Chondrocyte (in vitro differentiated cells): Measurements from ENCODE around the gene CD9. TPM values are rescaled to one million over a fixed set of nuclear protein-coding genes. Genes with fewer than 3 reads are reported as not detected.

Source experiments
- DNase-seq: peaks from one replicate; pipeline ENCODE4 v3.0.0; 2021; ENCODE audit warnings: mixed read lengths, low spot score
- H3K27ac Mint-ChIP-seq: one replicate; pipeline ENCODE4 v1.8.0; 2021; ENCODE audit warnings: mild to moderate bottlenecking, moderate library complexity, mixed read lengths; ENCODE audit not compliant: unreplicated experiment
- H3K27me3 Mint-ChIP-seq: 2 replicates; pipeline ENCODE4 v1.8.0; 2021; ENCODE audit warnings: low read depth, mixed read lengths
- H3K36me3 Mint-ChIP-seq: 2 replicates; pipeline ENCODE4 v1.8.0; 2021; ENCODE audit warnings: low read depth, mixed read lengths
- H3K4me1 Mint-ChIP-seq: 2 replicates; pipeline ENCODE4 v1.8.0; 2021; ENCODE audit warnings: low read depth, mild to moderate bottlenecking, mixed read lengths
- H3K4me3 Mint-ChIP-seq: one replicate; pipeline ENCODE4 v1.8.0; 2021; ENCODE audit warnings: mild to moderate bottlenecking, moderate library complexity, mixed read lengths; ENCODE audit not compliant: unreplicated experiment
- H3K9me3 Mint-ChIP-seq: 2 replicates; pipeline ENCODE4 v1.8.0; 2021; ENCODE audit warnings: low read depth, mixed read lengths
- CTCF ChIP-seq: fragments of 200-600 bp; sonication (generic); IDR thresholded peaks from 2 replicates; pipeline ENCODE4 v1.5.0; 2021; ENCODE audit warnings: antibody characterized with exemption, mild to moderate bottlenecking, moderate library complexity
- total RNA-seq: library from RNA; stranded (reverse); gene quantifications from 3 replicates; pipeline ENCODE4 v1.2.1, GENCODE V29; 2021

The CD9 gene
- total RNA-seq, 1 donor from 2014 or later, result 60.7 TPM

GRCh38 chr12:6233121-6233971 lies 33.1 kb downstream of the CD9 start:
- no peaks in the 10 kb centered on the region for H3K9me3 Mint-ChIP-seq
- no peaks in the 10 kb centered on the region for H3K27me3 Mint-ChIP-seq
- DNase-seq, result peak; percentile 46
- H3K4me1 Mint-ChIP-seq, result peaks cover 26% of the 10 kb centered on the region
- H3K4me3 Mint-ChIP-seq, result no peak overlapping the region
- H3K36me3 Mint-ChIP-seq, result peaks cover 27% of the 10 kb centered on the region
- H3K27ac Mint-ChIP-seq, result no peak overlapping the region
- no peak for TF ChIP-seq CTCF

- H3K9me3 Mint-ChIP-seq, result no peaks in the 10 kb centered on the region
- H3K27me3 Mint-ChIP-seq, result no peaks in the 10 kb centered on the region
- H3K4me3 Mint-ChIP-seq, result no peak overlapping the region
- no peak for TF ChIP-seq CTCF
- H3K27ac Mint-ChIP-seq, result no peak overlapping the region
- DNase-seq, result no peak
- peaks cover 32% of the 10 kb centered on the region for H3K36me3 Mint-ChIP-seq
- H3K4me1 Mint-ChIP-seq, result peaks cover 19% of the 10 kb centered on the region
These were observed 34.0 kb downstream of the CD9 start for GRCh38 chr12:6234214-6234613.

GRCh38 chr12:6234906-6235305 lies 34.7 kb downstream of the CD9 start:
- H3K27ac Mint-ChIP-seq, result no peak overlapping the region
- no peaks in the 10 kb centered on the region for H3K27me3 Mint-ChIP-seq
- H3K4me3 Mint-ChIP-seq, result no peak overlapping the region
- H3K36me3 Mint-ChIP-seq, result peaks cover 32% of the 10 kb centered on the region
- H3K4me1 Mint-ChIP-seq, result peaks cover 12% of the 10 kb centered on the region
- H3K9me3 Mint-ChIP-seq, result no peaks in the 10 kb centered on the region
- no peak for TF ChIP-seq CTCF
- DNase-seq, result peak; percentile 44

GRCh38 chr12:6235499-6235898 lies 35.3 kb downstream of the CD9 start:
- H3K27me3 Mint-ChIP-seq, result no peaks in the 10 kb centered on the region
- H3K27ac Mint-ChIP-seq, result no peak overlapping the region
- no peaks in the 10 kb centered on the region for H3K9me3 Mint-ChIP-seq
- no peak for DNase-seq
- H3K4me1 Mint-ChIP-seq, result peaks cover 6% of the 10 kb centered on the region
- peaks cover 32% of the 10 kb centered on the region for H3K36me3 Mint-ChIP-seq
- TF ChIP-seq CTCF, result no peak
- no peak overlapping the region for H3K4me3 Mint-ChIP-seq

GRCh38 chr12:6235906-6236640 lies 35.9 kb downstream of the CD9 start:
- DNase-seq, result peak; percentile 51
- H3K4me1 Mint-ChIP-seq, result peaks cover under 1% of the 10 kb centered on the region
- H3K27me3 Mint-ChIP-seq, result no peaks in the 10 kb centered on the region
- no peak overlapping the region for H3K4me3 Mint-ChIP-seq
- no peaks in the 10 kb centered on the region for H3K9me3 Mint-ChIP-seq
- TF ChIP-seq CTCF, result no peak
- peaks cover 32% of the 10 kb centered on the region for H3K36me3 Mint-ChIP-seq
- H3K27ac Mint-ChIP-seq, result no peak overlapping the region
